SK-N-SH treated with all-trans-retinoic acid at 6 μM for 48 hours (cell line): ENCODE results near the gene MNS1.

Experiments used
- ATAC-seq: fragments of 200-7000 bp; cut with Tn5 transposase; 3 replicates; pipeline ENCODE4 v1.9.1; 2020; ENCODE audit warnings: mild to moderate bottlenecking, moderate library complexity
- ARNTL ChIP-seq: fragments of 450-650 bp; formaldehyde crosslinking; IDR thresholded peaks from 2 replicates; pipeline ENCODE4 v1.5.0; 2020; ENCODE audit warnings: low read depth, mild to moderate bottlenecking, moderate library complexity, borderline replicate concordance
- BACH2 ChIP-seq: fragments of 250-450 bp; sonication (Bioruptor Pico); IDR thresholded peaks from 2 replicates; pipeline ENCODE4 v1.9.0; 2021; ENCODE audit warnings: mild to moderate bottlenecking, borderline replicate concordance
- CSDC2 ChIP-seq: fragments of 250-450 bp; sonication (Bioruptor Pico); IDR thresholded peaks from 2 replicates; pipeline ENCODE4 v1.5.0; 2020; ENCODE audit warnings: mild to moderate bottlenecking, moderate library complexity
- ESRRG ChIP-seq: fragments of 250-450 bp; sonication (Bioruptor Pico); IDR thresholded peaks from 2 replicates; pipeline ENCODE4 v1.6.1; 2021; ENCODE audit warnings: mild to moderate bottlenecking
- GLIS3 ChIP-seq: fragments of 250-450 bp; sonication (Bioruptor Pico); IDR thresholded peaks from 2 replicates; pipeline ENCODE4 v1.5.0; 2020; ENCODE audit warnings: mild to moderate bottlenecking, moderate library complexity
- ISL1 ChIP-seq: fragments of 250-450 bp; sonication (Bioruptor Pico); IDR thresholded peaks from 2 replicates; pipeline ENCODE4 v2.1.2; 2022; ENCODE audit warnings: mild to moderate bottlenecking, moderate library complexity
- OSR1 ChIP-seq: fragments of 250-450 bp; sonication (Bioruptor Pico); IDR thresholded peaks from 2 replicates; pipeline ENCODE4 v1.8.0; 2022; ENCODE audit warnings: moderate library complexity, mild to moderate bottlenecking, inconsistent platforms
- PPARA ChIP-seq: fragments of 250-450 bp; sonication (Bioruptor Pico); IDR thresholded peaks from 2 replicates; pipeline ENCODE4 v1.5.0; 2020; ENCODE audit warnings: mild to moderate bottlenecking, borderline replicate concordance
- RARB ChIP-seq: fragments of 250-450 bp; sonication (Bioruptor Pico); IDR thresholded peaks from 2 replicates; pipeline ENCODE4 v1.8.0; 2021; ENCODE audit warnings: mild to moderate bottlenecking, moderate library complexity
- SNAI2 ChIP-seq: fragments of 250-450 bp; sonication (Bioruptor Pico); IDR thresholded peaks from 2 replicates; pipeline ENCODE4 v1.5.0; 2020; ENCODE audit warnings: mild to moderate bottlenecking, moderate library complexity
- TCF4 ChIP-seq: fragments of 250-450 bp; sonication (Bioruptor Pico); IDR thresholded peaks from 2 replicates; pipeline ENCODE4 v1.8.0; 2021; ENCODE audit warnings: mild to moderate bottlenecking, moderate library complexity, borderline replicate concordance
- TOX ChIP-seq: fragments of 250-450 bp; sonication (Bioruptor Pico); IDR thresholded peaks from 2 replicates; pipeline ENCODE4 v1.8.0; 2021; ENCODE audit warnings: mild to moderate bottlenecking, moderate library complexity, borderline replicate concordance
- ZC3H10 ChIP-seq: fragments of 250-450 bp; sonication (Bioruptor Pico); IDR thresholded peaks from 2 replicates; pipeline ENCODE4 v1.5.1; 2021; ENCODE audit warnings: mild to moderate bottlenecking, moderate library complexity
- ZFP3 ChIP-seq: fragments of 250-450 bp; sonication (Bioruptor Pico); IDR thresholded peaks from 2 replicates; pipeline ENCODE4 v1.5.0; 2020; ENCODE audit warnings: mild to moderate bottlenecking, moderate library complexity
- ZFP30 ChIP-seq: fragments of 450-650 bp; formaldehyde crosslinking; IDR thresholded peaks from 2 replicates; pipeline ENCODE4 v1.5.0; 2022; ENCODE audit warnings: mild to moderate bottlenecking, moderate library complexity
- ZNF565 ChIP-seq: fragments of 450-650 bp; formaldehyde crosslinking; conservative IDR thresholded peaks from 2 replicates; pipeline ENCODE4 v1.5.0; 2020; ENCODE audit warnings: low read depth, mild to moderate bottlenecking, moderate library complexity
- ZNF70 ChIP-seq: fragments of 450-650 bp; formaldehyde crosslinking; IDR thresholded peaks from 2 replicates; pipeline ENCODE4 v1.5.0; 2020; ENCODE audit warnings: mild to moderate bottlenecking, moderate library complexity
- TF ChIP-seq, protein P1 (sequence below): fragments of 250-450 bp; sonication (Bioruptor Pico); IDR thresholded peaks from 2 replicates; pipeline ENCODE4 v1.8.0; 2021; ENCODE audit warnings: low read depth, mild to moderate bottlenecking, moderate library complexity, borderline replicate concordance
- TF ChIP-seq, protein P2 (sequence below): fragments of 250-450 bp; sonication (Bioruptor Pico); IDR thresholded peaks from 2 replicates; pipeline ENCODE4 v1.8.0; 2020; ENCODE audit warnings: mild to moderate bottlenecking, moderate library complexity, borderline replicate concordance
- TF ChIP-seq, protein P3 (sequence below): fragments of 250-450 bp; sonication (Bioruptor Pico); IDR thresholded peaks from 2 replicates; pipeline ENCODE4 v1.5.1; 2020; ENCODE audit warnings: low read depth, mild to moderate bottlenecking, moderate library complexity
- TF ChIP-seq, protein P4 (sequence below): fragments of 250-450 bp; sonication (Bioruptor Pico); IDR thresholded peaks from 2 replicates; pipeline ENCODE4 v1.5.1; 2021; ENCODE audit warnings: mild to moderate bottlenecking, moderate library complexity

The MNS1 gene, protein sequence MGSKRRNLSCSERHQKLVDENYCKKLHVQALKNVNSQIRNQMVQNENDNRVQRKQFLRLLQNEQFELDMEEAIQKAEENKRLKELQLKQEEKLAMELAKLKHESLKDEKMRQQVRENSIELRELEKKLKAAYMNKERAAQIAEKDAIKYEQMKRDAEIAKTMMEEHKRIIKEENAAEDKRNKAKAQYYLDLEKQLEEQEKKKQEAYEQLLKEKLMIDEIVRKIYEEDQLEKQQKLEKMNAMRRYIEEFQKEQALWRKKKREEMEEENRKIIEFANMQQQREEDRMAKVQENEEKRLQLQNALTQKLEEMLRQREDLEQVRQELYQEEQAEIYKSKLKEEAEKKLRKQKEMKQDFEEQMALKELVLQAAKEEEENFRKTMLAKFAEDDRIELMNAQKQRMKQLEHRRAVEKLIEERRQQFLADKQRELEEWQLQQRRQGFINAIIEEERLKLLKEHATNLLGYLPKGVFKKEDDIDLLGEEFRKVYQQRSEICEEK

DNA sequence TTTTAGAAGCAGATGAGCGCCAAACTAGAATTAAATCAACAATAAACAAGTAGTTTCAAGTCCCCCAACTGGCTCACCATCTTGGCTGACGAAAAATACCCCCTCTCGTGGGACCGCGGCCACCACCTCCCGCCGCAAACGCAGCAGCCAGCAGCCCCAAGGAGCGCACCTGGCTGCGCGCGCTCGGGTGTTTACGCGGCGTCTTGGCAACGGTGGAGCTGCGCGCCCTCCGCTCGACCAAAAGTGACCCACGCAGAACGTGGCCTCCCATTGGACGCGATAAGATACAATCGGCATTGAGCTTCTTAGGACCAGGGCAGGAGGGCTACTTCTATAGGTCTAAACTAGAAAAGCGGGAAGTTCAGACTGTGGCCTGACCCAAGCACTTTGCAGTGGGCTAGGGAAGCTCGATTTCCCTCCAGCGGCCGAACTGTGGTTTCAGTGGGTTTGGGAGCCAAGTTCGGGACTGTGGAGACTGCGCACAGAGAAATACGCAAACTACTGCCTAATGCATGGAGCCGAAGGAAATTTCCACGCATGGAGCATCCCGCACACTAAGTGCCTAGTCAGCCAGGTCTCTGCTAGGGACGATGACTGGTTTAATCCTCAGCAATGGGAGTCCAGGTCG is at the start of gene MNS1:
Gene MNS1, minus strand, starts transcription at position 245 of the 628 bp plus-strand sequence. Its CDS starts 165 bp downstream, at position 80.
- ATAC-seq, result peak; percentile 100
- TF ChIP-seq GLIS3, result no peak
- TF ChIP-seq PPARA, result no peak
- TF ChIP-seq, protein P1, sequence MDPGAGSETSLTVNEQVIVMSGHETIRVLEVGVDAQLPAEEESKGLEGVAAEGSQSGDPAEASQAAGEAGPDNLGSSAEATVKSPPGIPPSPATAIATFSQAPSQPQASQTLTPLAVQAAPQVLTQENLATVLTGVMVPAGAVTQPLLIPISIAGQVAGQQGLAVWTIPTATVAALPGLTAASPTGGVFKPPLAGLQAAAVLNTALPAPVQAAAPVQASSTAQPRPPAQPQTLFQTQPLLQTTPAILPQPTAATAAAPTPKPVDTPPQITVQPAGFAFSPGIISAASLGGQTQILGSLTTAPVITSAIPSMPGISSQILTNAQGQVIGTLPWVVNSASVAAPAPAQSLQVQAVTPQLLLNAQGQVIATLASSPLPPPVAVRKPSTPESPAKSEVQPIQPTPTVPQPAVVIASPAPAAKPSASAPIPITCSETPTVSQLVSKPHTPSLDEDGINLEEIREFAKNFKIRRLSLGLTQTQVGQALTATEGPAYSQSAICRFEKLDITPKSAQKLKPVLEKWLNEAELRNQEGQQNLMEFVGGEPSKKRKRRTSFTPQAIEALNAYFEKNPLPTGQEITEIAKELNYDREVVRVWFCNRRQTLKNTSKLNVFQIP (CRISPR knock-in tag), result no peak
- TF ChIP-seq ESRRG (CRISPR knock-in tag), result no peak
- TF ChIP-seq ZNF565 (CRISPR knock-in tag), result no peak
- TF ChIP-seq, protein P2, sequence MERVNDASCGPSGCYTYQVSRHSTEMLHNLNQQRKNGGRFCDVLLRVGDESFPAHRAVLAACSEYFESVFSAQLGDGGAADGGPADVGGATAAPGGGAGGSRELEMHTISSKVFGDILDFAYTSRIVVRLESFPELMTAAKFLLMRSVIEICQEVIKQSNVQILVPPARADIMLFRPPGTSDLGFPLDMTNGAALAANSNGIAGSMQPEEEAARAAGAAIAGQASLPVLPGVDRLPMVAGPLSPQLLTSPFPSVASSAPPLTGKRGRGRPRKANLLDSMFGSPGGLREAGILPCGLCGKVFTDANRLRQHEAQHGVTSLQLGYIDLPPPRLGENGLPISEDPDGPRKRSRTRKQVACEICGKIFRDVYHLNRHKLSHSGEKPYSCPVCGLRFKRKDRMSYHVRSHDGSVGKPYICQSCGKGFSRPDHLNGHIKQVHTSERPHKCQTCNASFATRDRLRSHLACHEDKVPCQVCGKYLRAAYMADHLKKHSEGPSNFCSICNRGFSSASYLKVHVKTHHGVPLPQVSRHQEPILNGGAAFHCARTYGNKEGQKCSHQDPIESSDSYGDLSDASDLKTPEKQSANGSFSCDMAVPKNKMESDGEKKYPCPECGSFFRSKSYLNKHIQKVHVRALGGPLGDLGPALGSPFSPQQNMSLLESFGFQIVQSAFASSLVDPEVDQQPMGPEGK, result no peak
- no peak for TF ChIP-seq ZC3H10 (CRISPR knock-in tag)
- TF ChIP-seq ZNF70 (CRISPR knock-in tag), result no peak
- TF ChIP-seq, protein P3, sequence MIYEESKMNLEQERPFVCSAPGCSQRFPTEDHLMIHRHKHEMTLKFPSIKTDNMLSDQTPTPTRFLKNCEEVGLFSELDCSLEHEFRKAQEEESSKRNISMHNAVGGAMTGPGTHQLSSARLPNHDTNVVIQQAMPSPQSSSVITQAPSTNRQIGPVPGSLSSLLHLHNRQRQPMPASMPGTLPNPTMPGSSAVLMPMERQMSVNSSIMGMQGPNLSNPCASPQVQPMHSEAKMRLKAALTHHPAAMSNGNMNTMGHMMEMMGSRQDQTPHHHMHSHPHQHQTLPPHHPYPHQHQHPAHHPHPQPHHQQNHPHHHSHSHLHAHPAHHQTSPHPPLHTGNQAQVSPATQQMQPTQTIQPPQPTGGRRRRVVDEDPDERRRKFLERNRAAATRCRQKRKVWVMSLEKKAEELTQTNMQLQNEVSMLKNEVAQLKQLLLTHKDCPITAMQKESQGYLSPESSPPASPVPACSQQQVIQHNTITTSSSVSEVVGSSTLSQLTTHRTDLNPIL (CRISPR knock-in tag), result no peak
- no peak for TF ChIP-seq CSDC2 (CRISPR knock-in tag)
- no peak for TF ChIP-seq TCF4 (CRISPR knock-in tag)
- TF ChIP-seq BACH2, result no peak
- no peak for TF ChIP-seq ARNTL

DNA sequence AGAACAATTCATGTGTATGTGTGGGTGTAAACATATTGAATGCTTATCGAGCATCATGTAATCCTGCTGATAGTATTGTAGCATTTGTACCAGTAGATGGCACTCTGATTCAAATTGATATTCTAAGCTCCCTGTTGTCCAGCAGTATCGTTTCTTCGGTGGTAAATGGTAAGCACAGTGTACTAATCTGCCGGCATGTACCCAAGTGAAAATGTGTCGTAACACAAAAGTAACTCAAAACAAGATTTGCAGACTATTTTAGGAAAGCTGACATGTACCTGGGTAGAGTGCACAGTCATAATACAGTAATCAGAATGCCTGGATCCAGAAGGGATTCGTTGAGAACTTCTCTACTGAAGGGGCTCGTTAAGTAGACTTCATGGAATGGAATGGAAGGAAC is 31.7 kb upstream of the MNS1 start:
- TF ChIP-seq ARNTL (no peak), SNAI2 (CRISPR knock-in tag) (no peak), ISL1 (no peak), TCF4 (CRISPR knock-in tag) (no peak), CSDC2 (CRISPR knock-in tag) (no peak), GLIS3 (no peak), RARB (CRISPR knock-in tag) (no peak), ESRRG (CRISPR knock-in tag) (no peak), OSR1 (CRISPR knock-in tag) (no peak), ZFP30 (no peak)
- TF ChIP-seq, protein P4, sequence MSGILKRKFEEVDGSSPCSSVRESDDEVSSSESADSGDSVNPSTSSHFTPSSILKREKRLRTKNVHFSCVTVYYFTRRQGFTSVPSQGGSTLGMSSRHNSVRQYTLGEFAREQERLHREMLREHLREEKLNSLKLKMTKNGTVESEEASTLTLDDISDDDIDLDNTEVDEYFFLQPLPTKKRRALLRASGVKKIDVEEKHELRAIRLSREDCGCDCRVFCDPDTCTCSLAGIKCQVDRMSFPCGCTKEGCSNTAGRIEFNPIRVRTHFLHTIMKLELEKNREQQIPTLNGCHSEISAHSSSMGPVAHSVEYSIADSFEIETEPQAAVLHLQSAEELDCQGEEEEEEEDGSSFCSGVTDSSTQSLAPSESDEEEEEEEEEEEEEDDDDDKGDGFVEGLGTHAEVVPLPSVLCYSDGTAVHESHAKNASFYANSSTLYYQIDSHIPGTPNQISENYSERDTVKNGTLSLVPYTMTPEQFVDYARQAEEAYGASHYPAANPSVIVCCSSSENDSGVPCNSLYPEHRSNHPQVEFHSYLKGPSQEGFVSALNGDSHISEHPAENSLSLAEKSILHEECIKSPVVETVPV (CRISPR knock-in tag), result no peak

DNA sequence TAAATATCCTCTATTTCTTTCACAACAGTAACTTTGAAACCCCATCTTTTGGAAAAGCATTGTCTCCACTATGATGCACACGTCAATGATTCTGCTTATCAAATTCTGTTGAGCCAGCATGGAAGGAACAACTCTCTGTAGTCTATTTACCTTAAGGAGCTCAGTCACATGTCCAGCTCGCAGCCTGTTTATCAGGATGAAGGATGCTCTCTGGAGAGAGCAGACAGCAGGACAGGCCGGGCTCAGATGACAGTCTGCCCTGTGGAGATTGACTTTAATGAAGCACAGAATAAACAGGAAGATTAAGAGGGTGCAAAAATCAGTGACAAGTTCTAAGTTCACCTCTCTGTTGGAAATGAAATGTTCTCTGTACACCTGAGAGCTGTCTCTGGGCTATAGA is 30.6 kb upstream of the MNS1 start:
- TF ChIP-seq ZNF70 (CRISPR knock-in tag) (no peak), GLIS3 (no peak), CSDC2 (CRISPR knock-in tag) (no peak), ZFP3 (CRISPR knock-in tag) (no peak), BACH2 (no peak), ZC3H10 (CRISPR knock-in tag) (no peak), RARB (CRISPR knock-in tag) (no peak), ZNF565 (CRISPR knock-in tag) (no peak), TCF4 (CRISPR knock-in tag) (no peak), ESRRG (CRISPR knock-in tag) (no peak), SNAI2 (CRISPR knock-in tag) (no peak), TOX (no peak), ARNTL (no peak), ZFP30 (no peak), PPARA (no peak)
- TF ChIP-seq, protein P2, result no peak
- TF ChIP-seq, protein P3 (CRISPR knock-in tag), result no peak
- TF ChIP-seq, protein P4 (CRISPR knock-in tag), result no peak
- TF ChIP-seq, protein P1 (CRISPR knock-in tag), result no peak
- ATAC-seq, result no peak

More for the DNA sequence above, 31.7 kb upstream of the MNS1 start:
- ATAC-seq, result peak; percentile 96
